Spleen (tissue), 7 donors: ENCODE results near the gene EFR3B.

Experiments
- POLR2A ChIP-seq, 3 donors: fragments of 450-650 bp; IDR thresholded peaks; one replicate each; pipeline ENCODE4 v1.5.1; 2017; ENCODE audit warnings: antibody characterized with exemption in 3 of 3, mild to moderate bottlenecking in 1 of 3
- POLR2AphosphoS5 ChIP-seq, 3 donors: sonication (generic); formaldehyde crosslinking; IDR thresholded peaks; one replicate each; pipeline ENCODE4 v1.5.1; 2017; ENCODE audit warnings: antibody characterized with exemption in 3 of 3
- TF ChIP-seq, protein P1 (sequence below), 11 experiments: fragments of 200-600 bp in 7 of 11; fragments of 450-650 bp in 4 of 11; sonication (generic) in 4 of 11; IDR thresholded peaks in 8 of 11; conservative IDR thresholded peaks in 3 of 11; 1 replicate in 7 of 11; 2 replicates in 4 of 11; pipeline versions ENCODE4 v1.4.0 to v1.8.0; 2016 to 2021; ENCODE audit warnings: antibody characterized with exemption in 11 of 11, inconsistent platforms in 4 of 11, mild to moderate bottlenecking in 1 of 11
- donor health status: DM: no; HTN: no; CAD: no; lungs with moderate emphysema.
- donor health status: DM: no; HTN: no; CAD: no.
- donor health status: DM: no; HTN: no; CAD: no.

DNA sequence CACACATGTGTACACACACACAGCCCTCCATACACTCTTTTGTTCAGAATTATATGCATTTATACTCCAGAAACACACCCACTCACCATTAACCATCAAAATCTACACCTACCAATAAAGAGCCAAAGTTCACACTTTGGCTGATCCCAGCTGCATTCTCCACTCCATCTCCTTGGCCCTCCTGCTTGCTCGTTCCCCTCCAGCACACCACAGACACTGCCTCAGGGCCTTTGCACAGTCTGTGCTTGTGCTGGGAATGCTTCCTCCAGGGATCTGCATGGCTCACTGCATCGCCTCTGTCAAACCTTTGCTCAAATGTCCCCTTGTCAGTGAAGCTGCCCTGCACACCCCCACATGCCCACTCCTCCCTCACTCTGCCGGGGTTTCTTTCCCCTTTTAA lies 80.5 kb downstream of the EFR3B start:
- TF ChIP-seq, protein P1, sequence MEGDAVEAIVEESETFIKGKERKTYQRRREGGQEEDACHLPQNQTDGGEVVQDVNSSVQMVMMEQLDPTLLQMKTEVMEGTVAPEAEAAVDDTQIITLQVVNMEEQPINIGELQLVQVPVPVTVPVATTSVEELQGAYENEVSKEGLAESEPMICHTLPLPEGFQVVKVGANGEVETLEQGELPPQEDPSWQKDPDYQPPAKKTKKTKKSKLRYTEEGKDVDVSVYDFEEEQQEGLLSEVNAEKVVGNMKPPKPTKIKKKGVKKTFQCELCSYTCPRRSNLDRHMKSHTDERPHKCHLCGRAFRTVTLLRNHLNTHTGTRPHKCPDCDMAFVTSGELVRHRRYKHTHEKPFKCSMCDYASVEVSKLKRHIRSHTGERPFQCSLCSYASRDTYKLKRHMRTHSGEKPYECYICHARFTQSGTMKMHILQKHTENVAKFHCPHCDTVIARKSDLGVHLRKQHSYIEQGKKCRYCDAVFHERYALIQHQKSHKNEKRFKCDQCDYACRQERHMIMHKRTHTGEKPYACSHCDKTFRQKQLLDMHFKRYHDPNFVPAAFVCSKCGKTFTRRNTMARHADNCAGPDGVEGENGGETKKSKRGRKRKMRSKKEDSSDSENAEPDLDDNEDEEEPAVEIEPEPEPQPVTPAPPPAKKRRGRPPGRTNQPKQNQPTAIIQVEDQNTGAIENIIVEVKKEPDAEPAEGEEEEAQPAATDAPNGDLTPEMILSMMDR (IDR thresholded peaks at IDR 0.05 in 8 of 11, conservative IDR thresholded peaks at IDR 0.05 in 3 of 11) = no peak
- TF ChIP-seq POLR2AphosphoS5 (IDR thresholded peaks at IDR 0.05) = no peak
- no peak for TF ChIP-seq POLR2A (IDR thresholded peaks at IDR 0.05)
